NB4 (cell line): ENCODE results near the gene MLLT3.

Experiments
- DNase-seq: peaks from one replicate; pipeline ENCODE4 v3.0.0; 2010; ENCODE audit warnings: low read depth
- H3K4me3 ChIP-seq: one replicate; pipeline ENCODE4 v1.5.1; 2011; ENCODE audit warnings: mild to moderate bottlenecking, low read depth, low read length, moderate library complexity
- MYC ChIP-seq: IDR thresholded peaks from 2 replicates; pipeline ENCODE4 v1.6.1; 2011; ENCODE audit warnings: low read depth, low read length
- POLR2A ChIP-seq: IDR thresholded peaks from 2 replicates; pipeline ENCODE4 v1.6.1; 2011; ENCODE audit warnings: mild to moderate bottlenecking; ENCODE audit not compliant: insufficient read length; ENCODE audit errors: extremely low read depth
- TF ChIP-seq, protein P1 (sequence below): IDR thresholded peaks from one replicate; pipeline ENCODE4 v1.5.1; 2012; ENCODE audit warnings: low read depth, low read length
- TF ChIP-seq, protein P2 (sequence below): IDR thresholded peaks from 2 replicates; pipeline ENCODE4 v1.6.1; 2011; ENCODE audit warnings: low read depth, low read length

MLLT3 gene

DNA sequence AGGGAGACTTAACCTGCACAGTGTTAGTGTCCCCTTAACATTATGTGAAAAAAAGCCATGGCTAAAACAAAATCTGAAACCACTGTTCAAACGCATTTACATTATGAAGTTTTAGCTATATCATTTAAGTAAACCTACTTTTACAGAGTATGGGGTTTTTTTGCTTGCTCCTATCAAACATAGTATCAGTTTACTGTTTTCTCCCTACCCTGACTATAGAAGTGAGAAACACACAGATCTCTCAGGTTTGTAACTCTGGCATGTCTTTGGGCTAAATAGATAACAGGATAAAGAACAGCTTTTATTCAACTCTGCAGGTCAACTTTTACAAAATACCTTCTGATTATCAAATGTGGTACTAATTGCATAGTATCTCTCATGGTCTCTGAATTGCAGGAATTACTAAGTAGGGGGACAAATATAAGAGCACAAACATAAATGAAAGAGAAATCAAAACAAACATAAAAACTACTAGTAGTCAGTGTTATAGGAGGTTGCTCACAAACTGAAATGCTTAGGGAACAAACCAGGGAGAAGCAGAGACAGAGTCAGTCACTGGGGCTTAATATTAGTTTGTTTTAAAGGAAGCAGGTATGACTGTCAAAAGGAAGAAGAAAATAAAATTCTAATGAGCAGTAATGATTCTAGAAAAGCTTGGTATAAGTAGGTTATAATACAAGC is 155.8 kb downstream of the MLLT3 start:
- no peak overlapping the region for H3K4me3 ChIP-seq
- DNase-seq = no peak
- TF ChIP-seq, protein P1, sequence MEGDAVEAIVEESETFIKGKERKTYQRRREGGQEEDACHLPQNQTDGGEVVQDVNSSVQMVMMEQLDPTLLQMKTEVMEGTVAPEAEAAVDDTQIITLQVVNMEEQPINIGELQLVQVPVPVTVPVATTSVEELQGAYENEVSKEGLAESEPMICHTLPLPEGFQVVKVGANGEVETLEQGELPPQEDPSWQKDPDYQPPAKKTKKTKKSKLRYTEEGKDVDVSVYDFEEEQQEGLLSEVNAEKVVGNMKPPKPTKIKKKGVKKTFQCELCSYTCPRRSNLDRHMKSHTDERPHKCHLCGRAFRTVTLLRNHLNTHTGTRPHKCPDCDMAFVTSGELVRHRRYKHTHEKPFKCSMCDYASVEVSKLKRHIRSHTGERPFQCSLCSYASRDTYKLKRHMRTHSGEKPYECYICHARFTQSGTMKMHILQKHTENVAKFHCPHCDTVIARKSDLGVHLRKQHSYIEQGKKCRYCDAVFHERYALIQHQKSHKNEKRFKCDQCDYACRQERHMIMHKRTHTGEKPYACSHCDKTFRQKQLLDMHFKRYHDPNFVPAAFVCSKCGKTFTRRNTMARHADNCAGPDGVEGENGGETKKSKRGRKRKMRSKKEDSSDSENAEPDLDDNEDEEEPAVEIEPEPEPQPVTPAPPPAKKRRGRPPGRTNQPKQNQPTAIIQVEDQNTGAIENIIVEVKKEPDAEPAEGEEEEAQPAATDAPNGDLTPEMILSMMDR = no peak
- no peak for TF ChIP-seq POLR2A

- TF ChIP-seq, protein P1 = no peak
- TF ChIP-seq MYC (no peak), POLR2A (no peak)
- TF ChIP-seq, protein P2, sequence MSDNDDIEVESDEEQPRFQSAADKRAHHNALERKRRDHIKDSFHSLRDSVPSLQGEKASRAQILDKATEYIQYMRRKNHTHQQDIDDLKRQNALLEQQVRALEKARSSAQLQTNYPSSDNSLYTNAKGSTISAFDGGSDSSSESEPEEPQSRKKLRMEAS = no peak
- no peak overlapping the region for H3K4me3 ChIP-seq
- DNase-seq = no peak
These were observed 158.1 kb downstream of the MLLT3 start for GRCh38 chr9:20464242-20464641.

GRCh38 chr9:20463823-20464222 is 158.5 kb downstream of the MLLT3 start:
- no peak for DNase-seq
- TF ChIP-seq MYC (no peak), POLR2A (no peak)
- TF ChIP-seq, protein P1 = no peak
- TF ChIP-seq, protein P2 = no peak
- H3K4me3 ChIP-seq = no peak overlapping the region

DNA sequence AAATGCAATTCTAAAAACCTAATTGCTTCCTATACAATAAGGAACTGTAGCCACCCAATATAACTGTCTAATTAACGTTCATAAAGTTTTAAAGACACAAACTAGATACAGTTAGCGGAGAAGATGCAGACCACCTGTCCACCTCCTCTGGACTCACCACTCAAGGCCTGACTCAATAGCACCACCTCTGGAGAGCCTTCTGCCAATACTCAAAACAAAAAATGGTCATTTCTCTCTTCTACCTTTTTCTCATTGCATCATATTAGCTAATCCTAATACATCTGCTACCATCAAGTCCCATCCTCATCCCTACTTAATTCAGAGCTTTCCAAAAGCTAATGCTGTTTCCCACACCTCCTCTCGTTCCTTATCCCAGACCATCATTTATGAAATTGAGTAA is 159.9 kb downstream of the MLLT3 start:
- H3K4me3 ChIP-seq = no peak overlapping the region
- no peak for DNase-seq

GRCh38 chr9:20447291-20447690 is 175.0 kb downstream of the MLLT3 start:
- TF ChIP-seq MYC (no peak), POLR2A (no peak)
- TF ChIP-seq, protein P1 = no peak
- TF ChIP-seq, protein P2 = no peak
- no peak for DNase-seq
- no peak overlapping the region for H3K4me3 ChIP-seq

More for the DNA sequence above, 159.9 kb downstream of the MLLT3 start:
- TF ChIP-seq, protein P2 = no peak
- TF ChIP-seq MYC (no peak), POLR2A (no peak)
- TF ChIP-seq, protein P1 = no peak

DNA sequence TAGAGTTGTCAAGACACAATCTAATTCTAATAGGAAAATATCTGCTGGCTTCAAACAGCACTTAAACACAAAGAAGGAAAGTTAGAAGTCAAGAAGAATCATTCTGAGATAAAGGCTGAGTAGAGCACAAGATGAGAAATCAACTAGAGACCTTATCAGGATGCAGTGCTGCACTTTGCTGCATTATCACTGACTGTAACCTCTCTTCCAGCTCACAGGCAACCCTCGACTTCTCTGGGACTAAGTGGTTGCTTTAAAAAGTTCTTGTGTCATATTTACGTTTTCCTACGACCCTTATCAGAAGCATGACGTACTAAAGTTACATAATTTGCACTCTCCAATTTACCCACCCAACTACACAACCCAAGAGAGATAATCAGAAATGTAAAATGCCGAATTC is 176.1 kb downstream of the MLLT3 start:
- DNase-seq = no peak
- TF ChIP-seq MYC (no peak), POLR2A (no peak)
- TF ChIP-seq, protein P1 = no peak
- TF ChIP-seq, protein P2 = no peak
- no peak overlapping the region for H3K4me3 ChIP-seq
